Lower lobe of right lung (tissue), 2 donors: Measurements from ENCODE around the gene LYSET. TPM values are rescaled to one million over a fixed set of nuclear protein-coding genes. Genes with fewer than 3 reads are reported as not detected.
"Not testable (repeated sequence)": the region's sequence is repeated elsewhere in the genome, so short reads cannot be mapped to it uniquely, and the experiment has no call there.

Experiments used
- ATAC-seq, 2 donors: fragments of 200-7000 bp; cut with Tn5 transposase; one replicate each; pipeline ENCODE4 v1.9.1; 2020 to 2022; ENCODE audit warnings: mild to moderate bottlenecking in 2 of 2, moderate library complexity in 2 of 2
- DNase-seq: peaks from one replicate; pipeline ENCODE4 v3.0.0-alpha.2; 2020
- H3K27ac ChIP-seq: fragments of 200-600 bp; one replicate; pipeline ENCODE4 v1.8.0; 2022
- H3K27me3 ChIP-seq: fragments of 200-600 bp; one replicate; pipeline ENCODE4 v1.8.0; 2022; ENCODE audit warnings: low read depth
- H3K36me3 ChIP-seq: fragments of 200-600 bp; one replicate; pipeline ENCODE4 v1.8.0; 2022; ENCODE audit warnings: mild to moderate bottlenecking
- H3K4me1 ChIP-seq: fragments of 200-600 bp; one replicate; pipeline ENCODE4 v1.8.0; 2022
- H3K4me3 ChIP-seq: fragments of 200-600 bp; one replicate; pipeline ENCODE4 v1.8.0; 2022; ENCODE audit warnings: mild to moderate bottlenecking
- H3K9me3 ChIP-seq: fragments of 200-600 bp; one replicate; pipeline ENCODE4 v1.8.0; 2022
- CTCF ChIP-seq: fragments of 200-600 bp; IDR thresholded peaks from one replicate; pipeline ENCODE4 v1.8.0; 2022; ENCODE audit warnings: antibody characterized with exemption, mild to moderate bottlenecking
- intact Hi-C: fragments of 100-400 bp; cut with DNase I; formaldehyde crosslinking; loops from one replicate; pipeline ENCODE4 v1.11.0; 2022
- long read RNA-seq: library from polyadenylated mRNA; unstranded; transcript quantifications from one replicate; pipeline ENCODE4 v2.0.0, GENCODE V29; 2021
- total RNA-seq: library from RNA; stranded (reverse); fragmentation: NEBNext Ultra II Directional; extraction: Animal tissue kit (Norgen Biotek cat#: 25700); gene quantifications from one replicate; pipeline ENCODE4 v1.2.1, GENCODE V29; 2021
- donor health status: DM: no; HTN: yes; CAD: no; lungs with severe emphysema.

The LYSET gene, protein sequence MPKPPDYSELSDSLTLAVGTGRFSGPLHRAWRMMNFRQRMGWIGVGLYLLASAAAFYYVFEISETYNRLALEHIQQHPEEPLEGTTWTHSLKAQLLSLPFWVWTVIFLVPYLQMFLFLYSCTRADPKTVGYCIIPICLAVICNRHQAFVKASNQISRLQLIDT
- total RNA-seq = 43.9 TPM
- long read RNA-seq, transcript TMEM251-202 (2 exons, 1,303 nt) = major isoform, 34 of 56 reads
- long read RNA-seq, transcript TMEM251-201 (2 exons, 909 nt) = minor isoform, 21 of 56 reads
- long read RNA-seq, partial matches to known transcripts = 0 of 56 reads
- long read RNA-seq, other reads (novel, unspliced or antisense) = 1 of 56 reads

GRCh38 chr14:93184391-93185348 lies at the start of gene LYSET, which contains the start of gene MOAP1:
Gene LYSET (plus strand): TSS chr14:93185317. CDS start chr14:93185406, 89 bp downstream.
Gene MOAP1 (minus strand): TSS chr14:93184897. CDS start chr14:93184242, 655 bp downstream.
- no peaks in the 10 kb centered on the region for H3K27me3 ChIP-seq
- peak; percentile 42 for TF ChIP-seq CTCF
- H3K27ac ChIP-seq = peak within 1 kb of the TSS; percentile 98
- no peaks in the 10 kb centered on the region for H3K9me3 ChIP-seq
- peaks cover 32% of the 10 kb centered on the region for H3K4me1 ChIP-seq
- intact Hi-C loops = no loop called here
- ATAC-seq (peak; percentile 96), DNase-seq (peak; percentile 93)
- peaks cover 50% of the 10 kb centered on the region for H3K36me3 ChIP-seq
- peak within 1 kb of the TSS; percentile 97 for H3K4me3 ChIP-seq

- DNase-seq (no peak), ATAC-seq (no peak)
- intact Hi-C loops = loop anchor here (10.0 kb wide), 1 partner anchor 181 kb away; no protein-coding TSS in a partner anchor
Measured at GRCh38 chr14:93135399-93135798, 49.7 kb upstream of the LYSET start.

GRCh38 chr14:93136009-93136408 lies 49.1 kb upstream of the LYSET start:
- TF ChIP-seq CTCF = no peak
- Histone ChIP-seq H3K27me3 (no peaks in the 10 kb centered on the region), H3K36me3 (no peaks in the 10 kb centered on the region), H3K27ac (no peak overlapping the region), H3K4me1 (peaks cover 18% of the 10 kb centered on the region), H3K9me3 (no peaks in the 10 kb centered on the region), H3K4me3 (no peak overlapping the region)
- DNase-seq (no peak), ATAC-seq (no peak)
- intact Hi-C loops = loop anchor here (10.0 kb wide), 1 partner anchor 181 kb away; no protein-coding TSS in a partner anchor

More at GRCh38 chr14:93135399-93135798, 49.7 kb upstream of the LYSET start:
- no peak overlapping the region for H3K4me3 ChIP-seq
- TF ChIP-seq CTCF = no peak
- H3K27ac ChIP-seq = no peak overlapping the region
- peaks cover 18% of the 10 kb centered on the region for H3K4me1 ChIP-seq
- no peaks in the 10 kb centered on the region for H3K27me3 ChIP-seq
- no peaks in the 10 kb centered on the region for H3K36me3 ChIP-seq
- no peaks in the 10 kb centered on the region for H3K9me3 ChIP-seq

GRCh38 chr14:93136508-93136907 lies 48.6 kb upstream of the LYSET start:
- DNase-seq, H3K27ac ChIP-seq, H3K9me3 ChIP-seq, ATAC-seq, H3K27me3 ChIP-seq, H3K36me3 ChIP-seq, H3K4me3 ChIP-seq: not testable (repeated sequence)
- H3K4me1 ChIP-seq = peaks cover 18% of the 10 kb centered on the region
- intact Hi-C loops = loop anchor here (10.0 kb wide), 1 partner anchor 182 kb away; no protein-coding TSS in a partner anchor

- ATAC-seq (peak; percentile 74 to 84), DNase-seq (peak; percentile 73)
- no peaks in the 10 kb centered on the region for H3K9me3 ChIP-seq
- no peak overlapping the region for H3K4me3 ChIP-seq
- H3K27ac ChIP-seq = no peak overlapping the region
- no peaks in the 10 kb centered on the region for H3K27me3 ChIP-seq
- intact Hi-C loops = loop anchor here (10.0 kb wide), 1 partner anchor 183 kb away; no protein-coding TSS in a partner anchor
- H3K36me3 ChIP-seq = no peaks in the 10 kb centered on the region
- no peak for TF ChIP-seq CTCF
- peaks cover 16% of the 10 kb centered on the region for H3K4me1 ChIP-seq
Measured at GRCh38 chr14:93137864-93138263, 47.3 kb upstream of the LYSET start.
